ENCODE measurements around the gene FIG4.

- TF ChIP-seq POLR2A (IDR thresholded peaks at IDR 0.05; ENCODE audit: low read depth, low read length), result no peak
- TF ChIP-seq SMC3 (IDR thresholded peaks at IDR 0.05; ENCODE audit: low read depth, low read length), result no peak
- no peak for TF ChIP-seq CTCF (conservative IDR thresholded peaks at IDR 0.05; ENCODE audit: low read depth, low read length)
- no peak for TF ChIP-seq CEBPB (IDR thresholded peaks at IDR 0.05; ENCODE audit: low read depth, low read length)
- TF ChIP-seq USF2 (IDR thresholded peaks at IDR 0.05; ENCODE audit: low read depth, low read length), result no peak
- no peak for TF ChIP-seq RCOR1 (IDR thresholded peaks at IDR 0.05; ENCODE audit: insufficient replicate concordance, low read length)
- TF ChIP-seq RFX5 (IDR thresholded peaks at IDR 0.05; ENCODE audit: low read depth, low read length), result no peak
- TF ChIP-seq NFE2L2 (IDR thresholded peaks at IDR 0.05; ENCODE audit: low read depth, low read length), result no peak
- no peak for TF ChIP-seq FOS (IDR thresholded peaks at IDR 0.05; ENCODE audit: low read depth, low read length)
- TF ChIP-seq RAD21 (IDR thresholded peaks at IDR 0.05; ENCODE audit: low read length), result no peak
- TF ChIP-seq MAFK (IDR thresholded peaks at IDR 0.05; ENCODE audit: low read depth, low read length), result no peak
- TF ChIP-seq ELK1 (IDR thresholded peaks at IDR 0.05; ENCODE audit: borderline replicate concordance, low read depth, low read length), result no peak
Measured at GRCh38 chr6:109861946-109862345, 170.8 kb downstream of the FIG4 start.
